WTC11 (cell line): Measurements from ENCODE around the gene CACHD1.

Experiments
- FOXP1 ChIP-seq: sonication (generic); formaldehyde crosslinking; IDR thresholded peaks from 2 replicates; pipeline ENCODE4 v1.8.0; 2022; ENCODE audit warnings: missing genetic modification reagents, mild to moderate bottlenecking, moderate library complexity, borderline replicate concordance
- MYBL2 ChIP-seq: sonication (generic); formaldehyde crosslinking; IDR thresholded peaks from 2 replicates; pipeline ENCODE4 v1.8.1; 2023; ENCODE audit warnings: mild to moderate bottlenecking, moderate library complexity, missing genetic modification reagents
- TF ChIP-seq, protein P1 (sequence below): sonication (generic); formaldehyde crosslinking; IDR thresholded peaks from 2 replicates; pipeline ENCODE4 v1.8.0; 2022; ENCODE audit warnings: mild to moderate bottlenecking, missing genetic modification reagents
- TF ChIP-seq, protein P2 (sequence below): fragments of 200-600 bp; IDR thresholded peaks from 2 replicates; pipeline ENCODE4 v1.8.0; 2022; ENCODE audit warnings: antibody characterized with exemption
- TF ChIP-seq, protein P3 (sequence below): sonication (generic); formaldehyde crosslinking; IDR thresholded peaks from 2 replicates; pipeline ENCODE4 v1.8.0; 2023; ENCODE audit warnings: missing genetic modification reagents, mild to moderate bottlenecking, borderline replicate concordance
- TF ChIP-seq, protein P4 (sequence below): sonication (generic); formaldehyde crosslinking; IDR thresholded peaks from 2 replicates; pipeline ENCODE4 v1.8.0; 2022; ENCODE audit warnings: mild to moderate bottlenecking, missing genetic modification reagents

DNA sequence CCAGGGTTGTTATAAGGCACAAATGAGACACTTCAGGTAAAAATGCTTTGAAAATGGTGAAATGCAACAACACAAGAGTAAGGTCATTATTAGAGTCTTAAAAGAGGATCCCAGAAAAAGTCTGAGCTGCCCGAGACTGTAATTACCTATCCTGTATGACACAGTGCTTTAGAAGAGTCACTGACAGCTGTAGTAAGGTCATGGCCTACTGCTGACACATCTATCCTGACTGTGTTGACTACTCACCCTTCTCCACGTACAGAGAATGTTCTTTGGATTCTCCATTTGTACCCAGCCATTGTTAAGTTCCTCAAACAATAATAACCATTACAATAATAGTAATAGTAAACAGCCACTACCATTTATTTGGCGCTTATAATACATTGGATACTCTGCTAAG, 104.4 kb downstream of the CACHD1 start:
- TF ChIP-seq, protein P1, sequence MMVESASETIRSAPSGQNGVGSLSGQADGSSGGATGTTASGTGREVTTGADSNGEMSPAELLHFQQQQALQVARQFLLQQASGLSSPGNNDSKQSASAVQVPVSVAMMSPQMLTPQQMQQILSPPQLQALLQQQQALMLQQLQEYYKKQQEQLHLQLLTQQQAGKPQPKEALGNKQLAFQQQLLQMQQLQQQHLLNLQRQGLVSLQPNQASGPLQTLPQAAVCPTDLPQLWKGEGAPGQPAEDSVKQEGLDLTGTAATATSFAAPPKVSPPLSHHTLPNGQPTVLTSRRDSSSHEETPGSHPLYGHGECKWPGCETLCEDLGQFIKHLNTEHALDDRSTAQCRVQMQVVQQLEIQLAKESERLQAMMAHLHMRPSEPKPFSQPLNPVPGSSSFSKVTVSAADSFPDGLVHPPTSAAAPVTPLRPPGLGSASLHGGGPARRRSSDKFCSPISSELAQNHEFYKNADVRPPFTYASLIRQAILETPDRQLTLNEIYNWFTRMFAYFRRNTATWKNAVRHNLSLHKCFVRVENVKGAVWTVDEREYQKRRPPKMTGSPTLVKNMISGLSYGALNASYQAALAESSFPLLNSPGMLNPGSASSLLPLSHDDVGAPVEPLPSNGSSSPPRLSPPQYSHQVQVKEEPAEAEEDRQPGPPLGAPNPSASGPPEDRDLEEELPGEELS (CRISPR knock-in tag): no peak
- TF ChIP-seq FOXP1: no peak
- TF ChIP-seq, protein P2, sequence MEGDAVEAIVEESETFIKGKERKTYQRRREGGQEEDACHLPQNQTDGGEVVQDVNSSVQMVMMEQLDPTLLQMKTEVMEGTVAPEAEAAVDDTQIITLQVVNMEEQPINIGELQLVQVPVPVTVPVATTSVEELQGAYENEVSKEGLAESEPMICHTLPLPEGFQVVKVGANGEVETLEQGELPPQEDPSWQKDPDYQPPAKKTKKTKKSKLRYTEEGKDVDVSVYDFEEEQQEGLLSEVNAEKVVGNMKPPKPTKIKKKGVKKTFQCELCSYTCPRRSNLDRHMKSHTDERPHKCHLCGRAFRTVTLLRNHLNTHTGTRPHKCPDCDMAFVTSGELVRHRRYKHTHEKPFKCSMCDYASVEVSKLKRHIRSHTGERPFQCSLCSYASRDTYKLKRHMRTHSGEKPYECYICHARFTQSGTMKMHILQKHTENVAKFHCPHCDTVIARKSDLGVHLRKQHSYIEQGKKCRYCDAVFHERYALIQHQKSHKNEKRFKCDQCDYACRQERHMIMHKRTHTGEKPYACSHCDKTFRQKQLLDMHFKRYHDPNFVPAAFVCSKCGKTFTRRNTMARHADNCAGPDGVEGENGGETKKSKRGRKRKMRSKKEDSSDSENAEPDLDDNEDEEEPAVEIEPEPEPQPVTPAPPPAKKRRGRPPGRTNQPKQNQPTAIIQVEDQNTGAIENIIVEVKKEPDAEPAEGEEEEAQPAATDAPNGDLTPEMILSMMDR: no peak
- no peak for TF ChIP-seq MYBL2 (CRISPR knock-in tag)
- TF ChIP-seq, protein P3, sequence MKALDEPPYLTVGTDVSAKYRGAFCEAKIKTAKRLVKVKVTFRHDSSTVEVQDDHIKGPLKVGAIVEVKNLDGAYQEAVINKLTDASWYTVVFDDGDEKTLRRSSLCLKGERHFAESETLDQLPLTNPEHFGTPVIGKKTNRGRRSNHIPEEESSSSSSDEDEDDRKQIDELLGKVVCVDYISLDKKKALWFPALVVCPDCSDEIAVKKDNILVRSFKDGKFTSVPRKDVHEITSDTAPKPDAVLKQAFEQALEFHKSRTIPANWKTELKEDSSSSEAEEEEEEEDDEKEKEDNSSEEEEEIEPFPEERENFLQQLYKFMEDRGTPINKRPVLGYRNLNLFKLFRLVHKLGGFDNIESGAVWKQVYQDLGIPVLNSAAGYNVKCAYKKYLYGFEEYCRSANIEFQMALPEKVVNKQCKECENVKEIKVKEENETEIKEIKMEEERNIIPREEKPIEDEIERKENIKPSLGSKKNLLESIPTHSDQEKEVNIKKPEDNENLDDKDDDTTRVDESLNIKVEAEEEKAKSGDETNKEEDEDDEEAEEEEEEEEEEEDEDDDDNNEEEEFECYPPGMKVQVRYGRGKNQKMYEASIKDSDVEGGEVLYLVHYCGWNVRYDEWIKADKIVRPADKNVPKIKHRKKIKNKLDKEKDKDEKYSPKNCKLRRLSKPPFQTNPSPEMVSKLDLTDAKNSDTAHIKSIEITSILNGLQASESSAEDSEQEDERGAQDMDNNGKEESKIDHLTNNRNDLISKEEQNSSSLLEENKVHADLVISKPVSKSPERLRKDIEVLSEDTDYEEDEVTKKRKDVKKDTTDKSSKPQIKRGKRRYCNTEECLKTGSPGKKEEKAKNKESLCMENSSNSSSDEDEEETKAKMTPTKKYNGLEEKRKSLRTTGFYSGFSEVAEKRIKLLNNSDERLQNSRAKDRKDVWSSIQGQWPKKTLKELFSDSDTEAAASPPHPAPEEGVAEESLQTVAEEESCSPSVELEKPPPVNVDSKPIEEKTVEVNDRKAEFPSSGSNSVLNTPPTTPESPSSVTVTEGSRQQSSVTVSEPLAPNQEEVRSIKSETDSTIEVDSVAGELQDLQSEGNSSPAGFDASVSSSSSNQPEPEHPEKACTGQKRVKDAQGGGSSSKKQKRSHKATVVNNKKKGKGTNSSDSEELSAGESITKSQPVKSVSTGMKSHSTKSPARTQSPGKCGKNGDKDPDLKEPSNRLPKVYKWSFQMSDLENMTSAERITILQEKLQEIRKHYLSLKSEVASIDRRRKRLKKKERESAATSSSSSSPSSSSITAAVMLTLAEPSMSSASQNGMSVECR: no peak
- TF ChIP-seq, protein P4, sequence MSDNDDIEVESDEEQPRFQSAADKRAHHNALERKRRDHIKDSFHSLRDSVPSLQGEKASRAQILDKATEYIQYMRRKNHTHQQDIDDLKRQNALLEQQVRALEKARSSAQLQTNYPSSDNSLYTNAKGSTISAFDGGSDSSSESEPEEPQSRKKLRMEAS (CRISPR knock-in tag): no peak
